Kidney tubule cell (primary cell): ENCODE data around the gene GK2.

ENCODE experiments used
- DNase-seq: peaks from one replicate; pipeline ENCODE4 v3.0.0-alpha.2; 2018; ENCODE audit warnings: low spot score

The GK2 gene

GRCh38 chr4:79385641-79386040 is 22.4 kb downstream of the GK2 start:
- no peak for DNase-seq

- no peak for DNase-seq
Observed at GRCh38 chr4:79381161-79381560, 26.9 kb downstream of the GK2 start.

GRCh38 chr4:79370026-79370425 is 38.0 kb downstream of the GK2 start:
- no peak for DNase-seq

GRCh38 chr4:79367096-79367495 is 40.9 kb downstream of the GK2 start:
- no peak for DNase-seq

GRCh38 chr4:79366422-79366821 is 41.6 kb downstream of the GK2 start:
- no peak for DNase-seq

- no peak for DNase-seq
Observed at GRCh38 chr4:79364061-79364460, 44.0 kb downstream of the GK2 start.

- DNase-seq: no peak
Observed at GRCh38 chr4:79362626-79363025, 45.4 kb downstream of the GK2 start.

GRCh38 chr4:79360006-79360405 is 48.0 kb downstream of the GK2 start:
- no peak for DNase-seq

GRCh38 chr4:79358438-79358837 is 49.6 kb downstream of the GK2 start:
- no peak for DNase-seq

GRCh38 chr4:79357365-79357764 is 50.7 kb downstream of the GK2 start:
- DNase-seq: no peak
